Measurements from ENCODE around the gene RBM15B. TPM values are rescaled to one million over a fixed set of nuclear protein-coding genes. Genes with fewer than 3 reads are reported as not detected.
A peak's percentile ranks its signal among the peaks of the same experiment; 100 is the strongest.

The RBM15B gene
- total and polyA plus RNA-seq, 9 of the 15 experiments (the other 6 are each of a cell fraction or from before 2014, with no cell fraction given): 1.8 to 21.0 (median 10.5) TPM

- no peak for TF ChIP-seq ZBTB40 (IDR thresholded peaks at IDR 0.05)
- no peak for TF ChIP-seq ZBTB40 (CRISPR knock-in tag; IDR thresholded peaks at IDR 0.05)
- TF ChIP-seq ZNF518B (CRISPR knock-in tag; IDR thresholded peaks at IDR 0.05): no peak
- TF ChIP-seq REST (IDR thresholded peaks at IDR 0.05; ENCODE audit: borderline replicate concordance): peak; percentile 62
- no peak for TF ChIP-seq REST (CRISPR knock-in tag; IDR thresholded peaks at IDR 0.05; ENCODE audit: low read depth)
- no peak for TF ChIP-seq TAF9B (IDR thresholded peaks at IDR 0.05; ENCODE audit: partially characterized antibody)
- TF ChIP-seq ZNF408 (CRISPR knock-in tag; IDR thresholded peaks at IDR 0.05; ENCODE audit: low read depth): no peak
Observed at GRCh38 chr3:51391075-51391565, at the start of gene RBM15B (continued).

Data from K562 (cell line).